ENCODE data around the gene BTN3A1.

The BTN3A1 gene

DNA sequence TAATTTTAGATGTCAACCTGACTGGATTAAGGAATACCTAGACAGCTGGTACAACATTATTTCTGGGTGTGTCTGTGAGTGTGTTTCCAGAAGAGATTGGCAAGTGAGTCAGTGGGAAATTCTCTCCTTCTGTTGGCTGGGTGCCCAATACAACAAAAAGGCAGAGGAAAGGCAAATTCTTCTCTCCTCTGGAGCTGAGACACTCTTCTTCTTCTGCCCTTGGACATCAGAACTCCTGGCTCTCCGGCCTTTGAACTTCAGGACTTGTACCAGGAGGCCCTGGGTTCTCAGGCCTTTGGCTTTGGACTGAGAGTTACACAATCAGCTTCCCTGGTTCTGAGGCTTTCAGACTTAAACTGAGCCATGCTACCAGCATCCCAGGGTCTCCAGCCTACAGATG, 7.8 kb upstream of the BTN3A1 start:
- WGBS, result 84% methylated on average over 1 of the region's 1 CpG
- H3K27ac ChIP-seq (ENCODE audit: low read depth, low read length), result no peak overlapping the region
- H3K4me3 ChIP-seq (ENCODE audit: low read length), result no peak overlapping the region

DNA sequence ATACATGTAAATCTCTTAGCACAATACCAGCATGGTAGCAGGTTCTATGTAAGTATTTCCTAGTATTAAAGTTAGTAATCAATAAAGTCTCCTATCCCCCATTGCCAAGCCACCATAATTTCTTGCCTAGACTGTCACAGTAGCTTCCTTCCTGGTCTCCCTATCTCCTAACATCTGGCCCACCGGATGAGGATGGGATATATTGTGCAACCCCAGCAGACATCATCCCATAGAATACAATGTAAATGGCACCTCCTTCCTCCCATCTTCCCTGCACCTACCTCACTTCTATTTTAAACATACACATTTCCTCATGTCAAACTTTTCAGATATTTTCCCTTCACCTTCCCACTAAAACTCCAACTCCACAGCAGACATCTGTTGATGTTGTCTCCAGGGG, 3.5 kb upstream of the BTN3A1 start:
- Histone ChIP-seq H3K36me3 (ENCODE audit: insufficient read depth, low read length) (no peaks in the 10 kb centered on the region), H3K9me3 (ENCODE audit: insufficient read depth, low read depth, low read length) (no peaks in the 10 kb centered on the region), H3K4me3 (ENCODE audit: low read length) (no peak overlapping the region), H3K4me1 (ENCODE audit: insufficient read depth, low read length) (peaks cover 4% of the 10 kb centered on the region), H3K27me3 (ENCODE audit: insufficient read depth, low read length) (no peaks in the 10 kb centered on the region), H3K27ac (ENCODE audit: low read depth, low read length) (no peak overlapping the region), H3K9ac (ENCODE audit: low read depth, low read length) (no peak overlapping the region)
- 93% methylated on average over 1 of the region's 1 CpG for WGBS

More for the DNA sequence above, 7.8 kb upstream of the BTN3A1 start:
- Histone ChIP-seq H3K27me3 (ENCODE audit: insufficient read depth, low read length) (no peaks in the 10 kb centered on the region), H3K9ac (ENCODE audit: low read depth, low read length) (no peak overlapping the region), H3K36me3 (ENCODE audit: insufficient read depth, low read length) (peaks cover 23% of the 10 kb centered on the region), H3K9me3 (ENCODE audit: insufficient read depth, low read depth, low read length) (no peaks in the 10 kb centered on the region), H3K4me1 (ENCODE audit: insufficient read depth, low read length) (no peaks in the 10 kb centered on the region)

DNA sequence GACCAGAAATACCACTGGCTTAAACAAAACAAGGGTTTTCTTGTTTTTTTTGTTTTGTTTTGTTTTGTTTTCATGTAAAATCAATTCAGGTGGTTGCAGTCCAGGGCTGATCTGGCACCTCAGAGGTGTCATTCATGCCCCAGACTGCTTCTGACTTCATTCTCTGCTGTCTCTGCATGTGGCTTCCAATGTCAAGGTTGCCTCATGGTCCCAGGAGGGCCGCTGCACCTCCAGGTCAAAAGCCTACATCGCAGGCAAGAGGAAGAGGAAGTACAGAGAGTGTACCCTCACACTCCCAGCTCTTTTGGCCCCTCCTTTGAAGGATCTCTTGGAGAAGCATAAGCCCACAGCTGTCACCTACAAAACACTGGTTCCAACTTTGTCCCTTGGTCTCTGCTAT, 1.4 kb upstream of the BTN3A1 start:
- Histone ChIP-seq H3K27ac (ENCODE audit: low read depth, low read length) (no peak overlapping the region), H3K36me3 (ENCODE audit: insufficient read depth, low read length) (no peaks in the 10 kb centered on the region), H3K4me3 (ENCODE audit: low read length) (no peak overlapping the region), H3K9me3 (ENCODE audit: insufficient read depth, low read depth, low read length) (no peaks in the 10 kb centered on the region), H3K9ac (ENCODE audit: low read depth, low read length) (no peak overlapping the region), H3K4me1 (ENCODE audit: insufficient read depth, low read length) (peaks cover 4% of the 10 kb centered on the region), H3K27me3 (ENCODE audit: insufficient read depth, low read length) (no peaks in the 10 kb centered on the region)
- 90% methylated on average over 2 of the region's 2 CpGs for WGBS

DNA sequence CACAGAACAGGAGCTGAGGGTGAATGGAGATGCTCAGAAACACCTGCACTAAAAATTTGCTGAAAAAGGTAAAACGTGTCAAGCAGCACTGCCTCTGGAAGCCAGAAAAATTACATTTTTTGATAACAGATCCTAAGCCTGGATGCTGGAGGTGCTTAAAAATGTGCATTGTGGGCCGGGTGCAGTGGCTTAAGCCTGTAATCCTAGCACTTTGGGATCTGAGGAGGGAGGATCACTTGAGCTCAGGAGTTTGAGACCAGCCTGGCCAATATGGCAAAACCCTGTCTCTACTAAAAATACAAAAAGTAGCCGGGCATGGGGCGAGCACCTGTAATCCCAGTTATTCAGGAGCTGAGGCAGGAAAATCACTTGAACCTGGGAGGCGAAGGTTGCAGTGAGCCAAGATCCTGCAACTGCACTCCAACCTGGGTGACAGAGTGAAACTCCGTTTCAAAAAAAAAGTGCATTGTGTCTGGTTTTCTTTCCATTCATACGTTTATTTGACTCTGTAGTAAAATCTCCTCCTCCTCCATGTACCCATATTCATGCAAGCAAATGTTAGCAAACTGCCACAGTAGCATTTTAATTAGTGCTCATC, 587 bp upstream of the BTN3A1 start:
- WGBS, result 73% methylated on average over 7 of the region's 7 CpGs
- H3K9me3 ChIP-seq (ENCODE audit: insufficient read depth, low read depth, low read length), result no peaks in the 10 kb centered on the region
- H3K36me3 ChIP-seq (ENCODE audit: insufficient read depth, low read length), result no peaks in the 10 kb centered on the region
- no peak overlapping the region for H3K9ac ChIP-seq (ENCODE audit: low read depth, low read length)
- peaks cover 4% of the 10 kb centered on the region for H3K4me1 ChIP-seq (ENCODE audit: insufficient read depth, low read length)
- H3K4me3 ChIP-seq (ENCODE audit: low read length), result peak overlapping the region; percentile 66
- no peak overlapping the region for H3K27ac ChIP-seq (ENCODE audit: low read depth, low read length)
- H3K27me3 ChIP-seq (ENCODE audit: insufficient read depth, low read length), result no peaks in the 10 kb centered on the region

DNA sequence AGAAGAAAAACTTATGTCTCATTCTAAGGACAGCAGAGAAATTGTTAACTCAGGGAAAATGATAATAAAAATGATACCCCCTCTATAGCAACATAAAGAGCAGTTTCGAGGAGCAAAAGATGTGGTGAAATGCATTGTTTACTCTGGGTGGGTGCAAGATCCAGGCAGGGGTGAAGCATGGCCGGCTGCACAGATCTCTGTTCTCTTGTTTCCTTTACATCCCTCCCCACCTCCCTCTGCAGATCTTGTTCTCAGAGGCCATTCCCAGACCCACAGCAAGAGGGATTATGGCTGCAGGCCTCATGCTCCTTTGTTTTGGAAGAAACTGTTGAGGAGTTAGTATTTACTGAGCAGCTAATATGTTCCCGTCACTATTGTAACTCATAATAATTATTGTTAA, 1.8 kb downstream of the BTN3A1 start:
- H3K4me1 ChIP-seq (ENCODE audit: insufficient read depth, low read length), result peaks cover 4% of the 10 kb centered on the region
- H3K36me3 ChIP-seq (ENCODE audit: insufficient read depth, low read length), result no peaks in the 10 kb centered on the region
- no peak overlapping the region for H3K27ac ChIP-seq (ENCODE audit: low read depth, low read length)
- H3K4me3 ChIP-seq (ENCODE audit: low read length), result no peak overlapping the region
- H3K9ac ChIP-seq (ENCODE audit: low read depth, low read length), result no peak overlapping the region
- H3K9me3 ChIP-seq (ENCODE audit: insufficient read depth, low read depth, low read length), result no peaks in the 10 kb centered on the region
- WGBS, result 81% methylated on average over 1 of the region's 3 CpGs
- no peaks in the 10 kb centered on the region for H3K27me3 ChIP-seq (ENCODE audit: insufficient read depth, low read length)

DNA sequence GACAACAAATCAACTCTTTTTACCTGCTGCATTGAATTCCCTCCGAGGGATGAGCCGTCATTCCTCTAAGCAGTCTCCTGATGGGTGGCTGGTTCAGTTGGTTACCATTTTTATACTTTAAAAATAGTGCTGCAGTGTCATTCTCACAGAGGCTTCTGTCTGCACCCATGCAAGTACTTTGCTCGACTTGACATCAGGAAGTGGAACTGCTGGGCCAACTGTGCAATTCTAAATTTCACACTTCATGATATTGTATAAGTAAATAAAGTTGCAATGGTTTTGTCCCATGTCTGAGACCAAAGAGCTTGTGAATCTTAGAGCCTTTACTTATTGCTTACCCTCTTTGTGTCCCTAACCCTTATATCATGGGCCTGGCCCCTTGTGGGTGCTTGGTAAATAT, 2.5 kb downstream of the BTN3A1 start:
- Histone ChIP-seq H3K9ac (ENCODE audit: low read depth, low read length) (no peak overlapping the region), H3K4me3 (ENCODE audit: low read length) (no peak overlapping the region), H3K27me3 (ENCODE audit: insufficient read depth, low read length) (no peaks in the 10 kb centered on the region), H3K27ac (ENCODE audit: low read depth, low read length) (no peak overlapping the region), H3K36me3 (ENCODE audit: insufficient read depth, low read length) (no peaks in the 10 kb centered on the region), H3K9me3 (ENCODE audit: insufficient read depth, low read depth, low read length) (no peaks in the 10 kb centered on the region), H3K4me1 (ENCODE audit: insufficient read depth, low read length) (peaks cover 9% of the 10 kb centered on the region)
- WGBS, result 83% methylated on average over 3 of the region's 3 CpGs

DNA sequence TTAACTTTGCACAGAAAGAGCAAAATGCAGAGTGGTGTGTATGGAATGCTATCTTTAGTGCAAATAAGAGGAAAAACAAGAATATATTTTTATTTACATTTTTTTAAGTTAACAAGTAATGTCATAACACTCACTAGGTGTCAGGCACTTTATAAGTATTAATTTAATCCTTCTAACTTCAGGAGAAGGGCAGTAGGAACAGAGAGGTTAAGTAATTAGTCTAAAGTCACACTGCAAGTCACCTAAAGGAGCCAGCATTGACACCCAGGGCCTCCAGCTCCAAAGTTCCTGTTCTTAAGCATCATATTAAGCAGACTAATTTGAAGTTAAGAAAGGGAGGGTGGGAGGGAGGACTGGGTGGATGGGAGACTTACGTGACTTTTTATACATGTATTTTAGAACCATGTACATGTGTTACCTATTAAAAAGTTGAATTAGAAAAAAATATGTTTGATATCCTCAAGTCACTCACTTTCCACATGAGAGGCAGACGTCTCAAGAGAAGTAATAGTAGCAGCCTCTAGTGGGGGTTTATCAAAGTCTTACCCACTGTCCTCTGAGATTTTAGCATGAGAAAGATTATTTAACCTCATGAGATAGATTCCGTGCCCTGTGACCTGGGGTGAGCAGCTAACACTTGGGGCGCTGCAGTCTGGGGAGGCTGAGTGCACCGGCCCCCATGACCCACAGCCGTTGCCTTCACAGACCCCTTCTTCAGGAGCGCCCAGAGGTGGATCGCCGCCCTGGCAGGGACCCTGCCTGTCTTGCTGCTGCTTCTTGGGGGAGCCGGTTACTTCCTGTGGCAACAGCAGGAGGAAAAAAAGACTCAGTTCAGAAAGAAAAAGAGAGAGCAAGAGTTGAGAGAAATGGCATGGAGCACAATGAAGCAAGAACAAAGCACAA, 7.0 kb downstream of the BTN3A1 start:
- Histone ChIP-seq H3K4me3 (ENCODE audit: low read length) (no peak overlapping the region), H3K27ac (ENCODE audit: low read depth, low read length) (no peak overlapping the region), H3K27me3 (ENCODE audit: insufficient read depth, low read length) (no peaks in the 10 kb centered on the region), H3K4me1 (ENCODE audit: insufficient read depth, low read length) (peaks cover 9% of the 10 kb centered on the region), H3K36me3 (ENCODE audit: insufficient read depth, low read length) (no peaks in the 10 kb centered on the region), H3K9ac (ENCODE audit: low read depth, low read length) (no peak overlapping the region), H3K9me3 (ENCODE audit: insufficient read depth, low read depth, low read length) (no peaks in the 10 kb centered on the region)
- 84% methylated on average over 9 of the region's 10 CpGs for WGBS

DNA sequence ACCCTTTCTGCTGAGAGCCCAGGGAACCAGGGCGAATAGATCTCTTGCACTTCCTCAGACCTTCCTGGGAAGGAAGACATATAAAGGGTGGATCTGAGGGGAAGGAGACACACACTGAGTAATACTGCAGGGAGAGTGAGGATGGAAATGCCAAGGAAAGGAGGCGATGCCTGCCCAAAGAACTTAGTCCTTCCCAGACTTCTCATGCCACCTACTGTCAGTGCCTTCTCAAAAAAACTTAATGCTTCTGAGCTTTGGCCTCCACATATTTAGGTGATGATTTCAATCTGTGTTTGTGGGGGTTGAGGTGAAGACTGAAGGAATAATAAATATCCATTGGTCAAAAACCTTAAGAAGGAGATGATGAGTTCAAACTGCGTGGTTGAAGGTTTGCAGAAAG, 9.7 kb downstream of the BTN3A1 start:
- no peaks in the 10 kb centered on the region for H3K9me3 ChIP-seq (ENCODE audit: insufficient read depth, low read depth, low read length)
- WGBS, result 84% methylated on average over 3 of the region's 3 CpGs
- H3K27ac ChIP-seq (ENCODE audit: low read depth, low read length), result no peak overlapping the region
- no peak overlapping the region for H3K4me3 ChIP-seq (ENCODE audit: low read length)
- no peaks in the 10 kb centered on the region for H3K27me3 ChIP-seq (ENCODE audit: insufficient read depth, low read length)
- H3K36me3 ChIP-seq (ENCODE audit: insufficient read depth, low read length), result no peaks in the 10 kb centered on the region
- peaks cover 9% of the 10 kb centered on the region for H3K4me1 ChIP-seq (ENCODE audit: insufficient read depth, low read length)
- no peak overlapping the region for H3K9ac ChIP-seq (ENCODE audit: low read depth, low read length)

DNA sequence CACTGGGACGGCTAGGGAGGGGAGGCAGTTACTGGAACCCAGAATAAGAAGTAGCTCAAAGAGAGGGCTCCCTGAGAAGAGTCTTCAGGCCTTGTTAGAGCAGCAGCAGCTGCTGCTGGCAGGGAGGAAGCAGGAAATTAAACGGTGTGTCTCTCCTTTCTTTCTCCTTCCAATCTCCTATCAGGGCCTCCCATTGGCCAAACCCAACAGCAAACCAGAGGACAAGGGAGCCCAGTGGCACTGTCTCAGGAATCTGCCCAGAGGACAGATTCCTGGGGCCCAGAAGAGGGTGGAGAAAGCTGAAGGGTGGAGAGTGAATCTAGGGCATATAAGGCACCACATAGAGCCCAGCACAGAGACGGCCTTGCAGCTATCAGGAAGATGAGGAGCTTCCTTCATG, 10.2 kb downstream of the BTN3A1 start:
- Histone ChIP-seq H3K4me3 (ENCODE audit: low read length) (no peak overlapping the region), H3K9ac (ENCODE audit: low read depth, low read length) (no peak overlapping the region), H3K27me3 (ENCODE audit: insufficient read depth, low read length) (no peaks in the 10 kb centered on the region), H3K27ac (ENCODE audit: low read depth, low read length) (no peak overlapping the region), H3K4me1 (ENCODE audit: insufficient read depth, low read length) (peaks cover 9% of the 10 kb centered on the region), H3K9me3 (ENCODE audit: insufficient read depth, low read depth, low read length) (no peaks in the 10 kb centered on the region), H3K36me3 (ENCODE audit: insufficient read depth, low read length) (no peaks in the 10 kb centered on the region)
- 67% methylated on average over 3 of the region's 3 CpGs for WGBS

DNA sequence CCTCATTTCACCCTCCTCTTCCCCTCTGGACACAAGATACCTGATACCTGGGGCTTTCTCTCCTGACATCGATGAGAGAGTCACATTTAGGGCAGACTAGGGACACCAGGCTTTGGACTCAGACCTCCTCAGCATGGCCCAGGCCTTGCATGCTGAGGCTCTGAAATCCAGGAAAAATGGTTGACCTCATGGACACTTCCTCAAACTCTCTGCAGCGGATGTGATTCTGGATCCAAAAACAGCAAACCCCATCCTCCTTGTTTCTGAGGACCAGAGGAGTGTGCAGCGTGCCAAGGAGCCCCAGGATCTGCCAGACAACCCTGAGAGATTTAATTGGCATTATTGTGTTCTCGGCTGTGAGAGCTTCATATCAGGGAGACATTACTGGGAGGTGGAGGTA, 10.9 kb downstream of the BTN3A1 start:
- 91% methylated on average over 4 of the region's 4 CpGs for WGBS
- no peaks in the 10 kb centered on the region for H3K36me3 ChIP-seq (ENCODE audit: insufficient read depth, low read length)

DNA sequence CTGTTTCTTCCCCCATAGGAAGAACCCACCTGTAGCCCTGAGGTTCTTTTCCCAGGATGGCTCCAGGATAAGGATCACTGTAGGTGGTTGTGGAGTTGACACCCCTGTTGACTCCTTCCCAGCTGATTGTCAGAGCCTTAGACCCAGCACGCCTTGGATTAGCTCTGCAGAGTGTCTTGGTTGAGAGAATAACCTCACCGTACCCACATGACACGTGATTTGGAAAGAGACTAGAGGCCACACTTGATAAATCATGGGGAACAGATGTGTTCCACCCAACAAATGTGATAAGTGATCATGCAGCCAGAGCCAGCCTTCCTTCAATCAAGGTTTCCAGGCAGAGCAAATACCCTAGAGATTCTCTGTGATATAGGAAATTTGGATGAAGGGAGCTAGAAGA, 12.2 kb downstream of the BTN3A1 start:
- H3K4me3 ChIP-seq (ENCODE audit: low read length), result no peak overlapping the region
- no peaks in the 10 kb centered on the region for H3K36me3 ChIP-seq (ENCODE audit: insufficient read depth, low read length)
- 0 out of 2 replicates have a peak, but pooled peaks cover 5% of the 10 kb centered on the region for H3K9me3 ChIP-seq (ENCODE audit: insufficient read depth, low read depth, low read length)
- no peak overlapping the region for H3K9ac ChIP-seq (ENCODE audit: low read depth, low read length)
- 96% methylated on average over 3 of the region's 3 CpGs for WGBS
- no peak overlapping the region for H3K27ac ChIP-seq (ENCODE audit: low read depth, low read length)
- H3K4me1 ChIP-seq (ENCODE audit: insufficient read depth, low read length), result peaks cover 7% of the 10 kb centered on the region
- H3K27me3 ChIP-seq (ENCODE audit: insufficient read depth, low read length), result no peaks in the 10 kb centered on the region

More for the DNA sequence above, 10.9 kb downstream of the BTN3A1 start:
- no peaks in the 10 kb centered on the region for H3K27me3 ChIP-seq (ENCODE audit: insufficient read depth, low read length)
- H3K9ac ChIP-seq (ENCODE audit: low read depth, low read length), result no peak overlapping the region
- H3K4me3 ChIP-seq (ENCODE audit: low read length), result no peak overlapping the region
- H3K4me1 ChIP-seq (ENCODE audit: insufficient read depth, low read length), result peaks cover 9% of the 10 kb centered on the region
- H3K9me3 ChIP-seq (ENCODE audit: insufficient read depth, low read depth, low read length), result 0 out of 2 replicates have a peak, but pooled peaks cover 2% of the 10 kb centered on the region
- no peak overlapping the region for H3K27ac ChIP-seq (ENCODE audit: low read depth, low read length)
